Lower leg skin (tissue), 4 donors: ENCODE measurements around the gene GRN. TPM values are rescaled to one million over a fixed set of nuclear protein-coding genes. Genes with fewer than 3 reads are reported as not detected.

Experiments
- DNase-seq, 2 donors: peaks; one replicate each; pipeline ENCODE4 v3.0.0-alpha.2; 2019; ENCODE audit warnings: low spot score in 2 of 2
- H3K4me3 ChIP-seq: fragments of 200-600 bp; sonication (generic); 2 replicates; pipeline ENCODE4 v1.5.1; 2017; ENCODE audit warnings: mild to moderate bottlenecking, low read depth; ENCODE audit not compliant: poor library complexity, severe bottlenecking
- POLR2A ChIP-seq, 2 donors: fragments of 450-650 bp; IDR thresholded peaks; one replicate each; pipeline ENCODE4 v1.6.1; 2016 to 2017; ENCODE audit warnings: antibody characterized with exemption in 2 of 2, mild to moderate bottlenecking in 1 of 2, moderate library complexity in 1 of 2
- WGBS, 2 donors: methylation state at CpG; one replicate each; pipeline ENCODE4 v1.1.5; 2018; 5-methylcytosine and 5-hydroxymethylcytosine counted together
- intact Hi-C: fragments of 100-400 bp; cut with DNase I; formaldehyde crosslinking; loops from one replicate; pipeline ENCODE4 v1.15.0; 2023; ENCODE audit warnings: low total_unique reads
- total RNA-seq, 4 donors: library from RNA; depleted of rRNA; stranded (reverse); fragments of >200 nt; gene quantifications; one replicate each; pipeline ENCODE4 v1.1.0, GENCODE V29; 2016
- TF ChIP-seq, protein P1 (sequence below), 3 donors: fragments of 450-650 bp; IDR thresholded peaks; one replicate each; pipeline ENCODE4 v1.5.1; 2016; ENCODE audit warnings: antibody characterized with exemption in 3 of 3, mild to moderate bottlenecking in 3 of 3, moderate library complexity in 2 of 3

Gene GRN
- 100 to 1,000 TPM; 272 to 295 (median 283) TPM for total RNA-seq

DNA sequence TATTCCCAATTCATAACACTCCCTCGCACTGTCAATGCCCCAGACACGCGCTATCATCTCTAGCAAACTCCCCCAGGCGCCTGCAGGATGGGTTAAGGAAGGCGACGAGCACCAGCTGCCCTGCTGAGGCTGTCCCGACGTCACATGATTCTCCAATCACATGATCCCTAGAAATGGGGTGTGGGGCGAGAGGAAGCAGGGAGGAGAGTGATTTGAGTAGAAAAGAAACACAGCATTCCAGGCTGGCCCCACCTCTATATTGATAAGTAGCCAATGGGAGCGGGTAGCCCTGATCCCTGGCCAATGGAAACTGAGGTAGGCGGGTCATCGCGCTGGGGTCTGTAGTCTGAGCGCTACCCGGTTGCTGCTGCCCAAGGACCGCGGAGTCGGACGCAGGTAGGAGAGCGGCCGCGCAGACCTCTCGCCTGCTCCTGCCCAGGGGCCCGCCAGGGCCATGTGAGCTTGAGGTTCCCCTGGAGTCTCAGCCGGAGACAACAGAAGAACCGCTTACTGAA lies at the start of gene GRN:
TSS of gene GRN (plus strand) at position 364 of the 515 bp plus-strand sequence. CDS start 3,863 bp downstream, outside the sequence.
- WGBS, 2 donors, result 0% methylated on average over 20 to 26 of the region's 26 CpGs
- TF ChIP-seq POLR2A (IDR thresholded peaks at IDR 0.05), result no peak
- TF ChIP-seq, protein P1, sequence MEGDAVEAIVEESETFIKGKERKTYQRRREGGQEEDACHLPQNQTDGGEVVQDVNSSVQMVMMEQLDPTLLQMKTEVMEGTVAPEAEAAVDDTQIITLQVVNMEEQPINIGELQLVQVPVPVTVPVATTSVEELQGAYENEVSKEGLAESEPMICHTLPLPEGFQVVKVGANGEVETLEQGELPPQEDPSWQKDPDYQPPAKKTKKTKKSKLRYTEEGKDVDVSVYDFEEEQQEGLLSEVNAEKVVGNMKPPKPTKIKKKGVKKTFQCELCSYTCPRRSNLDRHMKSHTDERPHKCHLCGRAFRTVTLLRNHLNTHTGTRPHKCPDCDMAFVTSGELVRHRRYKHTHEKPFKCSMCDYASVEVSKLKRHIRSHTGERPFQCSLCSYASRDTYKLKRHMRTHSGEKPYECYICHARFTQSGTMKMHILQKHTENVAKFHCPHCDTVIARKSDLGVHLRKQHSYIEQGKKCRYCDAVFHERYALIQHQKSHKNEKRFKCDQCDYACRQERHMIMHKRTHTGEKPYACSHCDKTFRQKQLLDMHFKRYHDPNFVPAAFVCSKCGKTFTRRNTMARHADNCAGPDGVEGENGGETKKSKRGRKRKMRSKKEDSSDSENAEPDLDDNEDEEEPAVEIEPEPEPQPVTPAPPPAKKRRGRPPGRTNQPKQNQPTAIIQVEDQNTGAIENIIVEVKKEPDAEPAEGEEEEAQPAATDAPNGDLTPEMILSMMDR (IDR thresholded peaks at IDR 0.05), result no peak
- peak within 1 kb of the TSS; percentile 83 for H3K4me3 ChIP-seq
- DNase-seq, result peak; percentile 98 to 99
- intact Hi-C loops, result no loop called here

DNA sequence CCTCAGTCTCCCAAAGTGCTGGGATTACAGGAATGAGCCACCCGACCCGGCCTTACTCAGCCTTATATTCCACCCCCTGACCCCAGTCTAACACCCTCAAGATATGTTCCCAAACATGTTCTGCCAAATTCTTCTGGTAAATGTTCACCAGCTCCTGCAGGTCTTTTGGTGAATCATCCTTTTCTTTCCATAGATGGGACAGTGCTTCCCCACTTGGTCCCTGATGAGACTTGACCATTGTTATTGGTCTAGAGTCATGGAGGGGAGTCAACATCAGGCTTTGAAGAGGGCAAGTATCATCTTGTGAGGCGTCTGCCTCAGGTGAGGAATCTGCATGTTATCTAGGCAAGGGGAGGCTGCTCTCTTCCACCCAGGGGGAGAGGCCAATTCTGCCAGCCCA lies 47.1 kb upstream of the GRN start:
- TF ChIP-seq, protein P1 (IDR thresholded peaks at IDR 0.05), result no peak
- TF ChIP-seq POLR2A (IDR thresholded peaks at IDR 0.05), result no peak
- DNase-seq, result no peak
- WGBS, 2 donors, result 61 to 65% methylated on average over 3 of the region's 3 CpGs
- no peak overlapping the region for H3K4me3 ChIP-seq
- intact Hi-C loops, result no loop called here

DNA sequence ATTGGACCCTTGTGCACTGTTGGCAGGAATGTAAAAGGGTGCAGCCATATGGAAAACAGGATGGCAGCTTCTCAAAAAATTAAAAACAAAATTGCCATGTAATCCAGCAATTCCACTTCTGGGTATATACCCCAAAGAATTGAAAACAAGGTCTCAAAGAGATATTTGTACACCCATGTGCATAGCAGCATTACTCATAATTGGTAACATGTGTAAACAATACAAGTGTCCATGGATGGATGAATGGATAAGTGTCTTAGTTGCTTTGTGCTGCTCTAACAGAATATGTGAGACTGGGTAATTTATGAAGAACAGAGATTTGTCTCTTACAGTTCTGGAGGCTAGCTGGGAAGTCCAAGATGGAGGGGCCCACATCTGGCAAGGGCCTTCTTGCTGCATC lies 40.5 kb upstream of the GRN start:
- no peak overlapping the region for H3K4me3 ChIP-seq
- no peak for DNase-seq
- intact Hi-C loops, result no loop called here
- TF ChIP-seq POLR2A (IDR thresholded peaks at IDR 0.05), result no peak
- TF ChIP-seq, protein P1 (IDR thresholded peaks at IDR 0.05), result no peak

DNA sequence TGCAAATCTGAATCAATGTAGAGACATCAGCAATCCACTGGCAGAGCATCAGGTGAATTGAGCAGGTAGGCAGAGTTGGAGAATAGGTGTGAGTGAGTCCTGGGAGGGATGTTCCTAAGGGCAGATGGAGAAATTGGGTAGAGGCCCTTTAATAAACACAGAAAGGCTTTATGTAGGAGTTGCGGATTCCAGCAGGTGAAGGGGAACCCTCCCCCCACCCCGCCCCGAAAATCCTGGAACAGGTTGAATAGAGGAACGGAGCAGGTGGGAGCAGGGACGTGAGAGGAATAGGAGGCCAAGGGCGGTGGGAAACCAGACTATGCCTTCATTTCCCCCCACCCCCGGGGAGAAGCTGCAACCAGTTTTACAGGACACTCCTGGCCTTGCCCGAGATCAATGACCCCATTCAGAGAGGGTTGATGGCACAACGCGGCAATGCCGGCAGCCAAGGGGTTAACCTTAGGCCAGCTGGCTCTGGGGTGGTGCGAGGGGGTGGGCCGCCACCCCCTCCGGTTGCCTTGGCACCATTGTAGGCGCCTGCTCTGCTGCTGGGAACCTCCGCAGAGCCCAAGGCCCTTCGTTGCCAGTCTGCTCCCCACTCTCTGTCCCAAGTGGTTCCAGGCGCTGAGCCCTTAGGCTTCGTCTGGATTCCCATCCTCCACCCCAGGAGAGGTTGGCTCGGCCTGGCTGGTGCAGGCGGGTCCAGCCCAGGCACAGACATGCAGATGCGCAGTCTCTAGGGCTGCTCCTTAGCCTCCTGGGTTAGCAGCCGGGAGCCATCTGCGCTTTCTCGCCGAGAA lies 37.5 kb upstream of the GRN start:
- intact Hi-C loops, result no loop called here
- H3K4me3 ChIP-seq, result no peak overlapping the region
- no peak for DNase-seq
- no peak for TF ChIP-seq POLR2A (IDR thresholded peaks at IDR 0.05)
- 0 to 9% methylated on average over 14 to 23 of the region's 26 CpGs for WGBS, 2 donors

DNA sequence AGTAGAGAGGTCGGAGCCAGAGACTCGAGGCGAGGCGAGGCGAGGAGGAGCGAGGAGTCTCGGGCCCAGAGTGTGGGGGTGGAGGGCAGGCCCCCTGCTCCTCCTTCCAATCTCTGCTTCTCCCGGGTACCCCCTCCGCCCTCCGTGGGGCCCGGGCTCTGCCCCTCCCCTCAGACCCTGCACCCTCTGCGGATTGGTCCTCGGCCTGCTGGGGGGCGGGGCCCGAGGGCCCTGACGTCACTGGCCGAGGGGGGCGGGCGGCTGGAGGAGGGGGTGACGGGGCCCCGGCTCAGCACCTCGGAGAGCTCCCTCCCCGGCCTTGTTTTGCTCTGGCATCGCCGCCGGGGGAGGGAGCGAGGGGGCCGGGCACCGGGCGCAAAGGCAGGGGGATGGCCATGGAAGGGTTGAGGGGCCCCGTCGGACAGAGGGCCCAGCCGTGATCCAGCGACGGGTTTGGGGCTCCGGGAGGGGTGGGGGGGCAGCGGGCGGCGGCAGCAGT lies 36.7 kb upstream of the GRN start, which contains the start of gene RUNDC3A:
TSS of gene RUNDC3A (plus strand) at position 282 of the 499 bp plus-strand sequence. CDS start 232 bp downstream, outside the sequence.
- TF ChIP-seq, protein P1 (IDR thresholded peaks at IDR 0.05), result no peak
- TF ChIP-seq POLR2A (IDR thresholded peaks at IDR 0.05), result no peak
- peak; percentile 58 to 96 for DNase-seq
- no peak within 1 kb of the TSS for H3K4me3 ChIP-seq
- 0 to 2% methylated on average over 23 to 24 of the region's 39 CpGs for WGBS, 2 donors
- intact Hi-C loops, result no loop called here

DNA sequence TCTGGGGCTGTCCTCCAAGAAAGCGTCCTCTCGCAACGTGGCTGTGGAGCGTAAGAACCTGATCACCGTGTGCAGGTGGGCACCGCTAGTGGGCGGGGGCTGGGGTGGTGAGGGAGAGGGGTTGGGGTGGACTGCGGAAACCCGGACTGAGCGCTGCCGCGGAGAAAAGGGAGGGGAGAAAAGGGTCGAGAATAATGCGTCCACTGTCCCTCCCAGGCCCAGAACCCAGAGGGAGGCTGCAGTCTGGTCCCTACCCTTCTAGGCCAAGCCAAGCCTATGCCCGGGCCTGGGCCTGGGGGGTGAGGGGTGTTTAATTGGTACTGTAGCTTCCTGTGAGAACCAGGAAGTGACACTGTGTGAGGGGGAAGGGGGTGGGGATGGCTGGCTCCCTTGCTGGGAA lies 36.2 kb upstream of the GRN start:
- TF ChIP-seq, protein P1 (IDR thresholded peaks at IDR 0.05), result no peak
- no peak for TF ChIP-seq POLR2A (IDR thresholded peaks at IDR 0.05)
- 1 to 5% methylated on average over 15 of the region's 15 CpGs for WGBS, 2 donors
- intact Hi-C loops, result no loop called here
- DNase-seq, result no peak
- no peak overlapping the region for H3K4me3 ChIP-seq
